SK-N-SH treated with all-trans-retinoic acid at 6 μM for 48 hours (cell line): ENCODE measurements around the gene ASTN1.

Experiments
- ATAC-seq: fragments of 200-7000 bp; cut with Tn5 transposase; 3 replicates; pipeline ENCODE4 v1.9.1; 2020; ENCODE audit warnings: mild to moderate bottlenecking, moderate library complexity
- ARNTL ChIP-seq: fragments of 450-650 bp; formaldehyde crosslinking; IDR thresholded peaks from 2 replicates; pipeline ENCODE4 v1.5.0; 2020; ENCODE audit warnings: low read depth, mild to moderate bottlenecking, moderate library complexity, borderline replicate concordance
- BACH2 ChIP-seq: fragments of 250-450 bp; sonication (Bioruptor Pico); IDR thresholded peaks from 2 replicates; pipeline ENCODE4 v1.9.0; 2021; ENCODE audit warnings: mild to moderate bottlenecking, borderline replicate concordance
- CSDC2 ChIP-seq: fragments of 250-450 bp; sonication (Bioruptor Pico); IDR thresholded peaks from 2 replicates; pipeline ENCODE4 v1.5.0; 2020; ENCODE audit warnings: mild to moderate bottlenecking, moderate library complexity
- ESRRG ChIP-seq: fragments of 250-450 bp; sonication (Bioruptor Pico); IDR thresholded peaks from 2 replicates; pipeline ENCODE4 v1.6.1; 2021; ENCODE audit warnings: mild to moderate bottlenecking
- GLIS3 ChIP-seq: fragments of 250-450 bp; sonication (Bioruptor Pico); IDR thresholded peaks from 2 replicates; pipeline ENCODE4 v1.5.0; 2020; ENCODE audit warnings: mild to moderate bottlenecking, moderate library complexity
- ISL1 ChIP-seq: fragments of 250-450 bp; sonication (Bioruptor Pico); IDR thresholded peaks from 2 replicates; pipeline ENCODE4 v2.1.2; 2022; ENCODE audit warnings: mild to moderate bottlenecking, moderate library complexity
- OSR1 ChIP-seq: fragments of 250-450 bp; sonication (Bioruptor Pico); IDR thresholded peaks from 2 replicates; pipeline ENCODE4 v1.8.0; 2022; ENCODE audit warnings: moderate library complexity, mild to moderate bottlenecking, inconsistent platforms
- PPARA ChIP-seq: fragments of 250-450 bp; sonication (Bioruptor Pico); IDR thresholded peaks from 2 replicates; pipeline ENCODE4 v1.5.0; 2020; ENCODE audit warnings: mild to moderate bottlenecking, borderline replicate concordance
- RARB ChIP-seq: fragments of 250-450 bp; sonication (Bioruptor Pico); IDR thresholded peaks from 2 replicates; pipeline ENCODE4 v1.8.0; 2021; ENCODE audit warnings: mild to moderate bottlenecking, moderate library complexity
- SNAI2 ChIP-seq: fragments of 250-450 bp; sonication (Bioruptor Pico); IDR thresholded peaks from 2 replicates; pipeline ENCODE4 v1.5.0; 2020; ENCODE audit warnings: mild to moderate bottlenecking, moderate library complexity
- TCF4 ChIP-seq: fragments of 250-450 bp; sonication (Bioruptor Pico); IDR thresholded peaks from 2 replicates; pipeline ENCODE4 v1.8.0; 2021; ENCODE audit warnings: mild to moderate bottlenecking, moderate library complexity, borderline replicate concordance
- TOX ChIP-seq: fragments of 250-450 bp; sonication (Bioruptor Pico); IDR thresholded peaks from 2 replicates; pipeline ENCODE4 v1.8.0; 2021; ENCODE audit warnings: mild to moderate bottlenecking, moderate library complexity, borderline replicate concordance
- ZC3H10 ChIP-seq: fragments of 250-450 bp; sonication (Bioruptor Pico); IDR thresholded peaks from 2 replicates; pipeline ENCODE4 v1.5.1; 2021; ENCODE audit warnings: mild to moderate bottlenecking, moderate library complexity
- ZFP3 ChIP-seq: fragments of 250-450 bp; sonication (Bioruptor Pico); IDR thresholded peaks from 2 replicates; pipeline ENCODE4 v1.5.0; 2020; ENCODE audit warnings: mild to moderate bottlenecking, moderate library complexity
- ZFP30 ChIP-seq: fragments of 450-650 bp; formaldehyde crosslinking; IDR thresholded peaks from 2 replicates; pipeline ENCODE4 v1.5.0; 2022; ENCODE audit warnings: mild to moderate bottlenecking, moderate library complexity
- ZNF565 ChIP-seq: fragments of 450-650 bp; formaldehyde crosslinking; conservative IDR thresholded peaks from 2 replicates; pipeline ENCODE4 v1.5.0; 2020; ENCODE audit warnings: low read depth, mild to moderate bottlenecking, moderate library complexity
- ZNF70 ChIP-seq: fragments of 450-650 bp; formaldehyde crosslinking; IDR thresholded peaks from 2 replicates; pipeline ENCODE4 v1.5.0; 2020; ENCODE audit warnings: mild to moderate bottlenecking, moderate library complexity
- ZNF8 ChIP-seq: fragments of 450-650 bp; formaldehyde crosslinking; IDR thresholded peaks from 2 replicates; pipeline ENCODE4 v1.5.0; 2020; ENCODE audit warnings: mild to moderate bottlenecking, moderate library complexity
- TF ChIP-seq, protein P1 (sequence below): fragments of 250-450 bp; sonication (Bioruptor Pico); IDR thresholded peaks from 2 replicates; pipeline ENCODE4 v1.8.0; 2020; ENCODE audit warnings: mild to moderate bottlenecking, moderate library complexity, borderline replicate concordance
- TF ChIP-seq, protein P2 (sequence below): fragments of 250-450 bp; sonication (Bioruptor Pico); IDR thresholded peaks from 2 replicates; pipeline ENCODE4 v1.8.0; 2021; ENCODE audit warnings: low read depth, mild to moderate bottlenecking, moderate library complexity, borderline replicate concordance
- TF ChIP-seq, protein P3 (sequence below): fragments of 250-450 bp; sonication (Bioruptor Pico); IDR thresholded peaks from 2 replicates; pipeline ENCODE4 v1.5.1; 2021; ENCODE audit warnings: mild to moderate bottlenecking, moderate library complexity
- TF ChIP-seq, protein P4 (sequence below): fragments of 250-450 bp; sonication (Bioruptor Pico); IDR thresholded peaks from 2 replicates; pipeline ENCODE4 v1.5.1; 2020; ENCODE audit warnings: low read depth, mild to moderate bottlenecking, moderate library complexity
- TF ChIP-seq, protein P5 (sequence below): fragments of 250-450 bp; sonication (Bioruptor Pico); IDR thresholded peaks from 2 replicates; pipeline ENCODE4 v1.5.0; 2020; ENCODE audit warnings: mild to moderate bottlenecking, moderate library complexity

The ASTN1 gene

DNA sequence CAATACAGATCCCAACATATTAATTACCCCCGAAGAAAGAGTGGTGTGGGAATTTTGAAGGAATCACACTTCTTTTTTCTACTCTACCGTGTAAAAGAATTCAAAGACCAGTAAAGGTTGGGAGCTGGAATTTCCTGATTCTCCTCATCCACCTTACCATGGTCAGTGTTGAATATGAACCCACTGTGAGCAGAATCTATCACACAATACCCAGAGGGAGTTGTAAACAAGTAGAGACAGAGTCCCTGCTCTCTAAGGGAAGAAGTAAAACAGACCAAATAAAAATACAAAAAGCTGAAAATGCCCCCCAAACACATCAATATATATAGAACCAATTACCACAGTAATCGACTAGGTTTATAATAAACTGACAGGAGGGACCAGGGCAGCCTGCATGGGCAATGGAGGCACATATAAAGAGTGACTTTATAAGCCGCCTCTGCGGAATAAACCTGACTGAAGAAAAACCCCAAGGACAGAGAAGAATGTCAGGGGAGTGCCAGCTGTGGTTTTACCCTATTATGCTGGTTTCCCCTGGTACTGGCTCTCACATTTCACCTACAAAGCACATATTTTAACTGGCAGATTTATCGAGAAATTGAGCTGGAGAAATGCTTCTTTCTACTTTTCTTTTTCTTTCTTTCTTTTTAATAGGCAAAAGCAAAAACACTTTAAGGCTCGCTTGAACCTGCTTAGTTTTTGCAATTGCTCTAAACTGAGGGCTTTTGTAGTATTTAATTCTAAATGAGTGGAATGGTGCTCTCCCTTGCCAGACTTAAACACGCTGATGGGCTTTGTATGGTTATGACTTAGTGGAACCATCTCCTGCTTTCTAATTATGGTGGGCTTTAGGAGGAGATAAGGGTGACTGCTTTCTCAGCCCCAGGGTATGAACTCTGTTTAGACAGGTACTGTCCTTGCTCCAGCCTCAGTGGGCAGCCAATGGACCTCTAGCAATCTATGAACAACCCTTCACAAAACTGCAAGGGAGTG is 244.8 kb downstream of the ASTN1 start:
- no peak for ATAC-seq
- TF ChIP-seq, protein P1, sequence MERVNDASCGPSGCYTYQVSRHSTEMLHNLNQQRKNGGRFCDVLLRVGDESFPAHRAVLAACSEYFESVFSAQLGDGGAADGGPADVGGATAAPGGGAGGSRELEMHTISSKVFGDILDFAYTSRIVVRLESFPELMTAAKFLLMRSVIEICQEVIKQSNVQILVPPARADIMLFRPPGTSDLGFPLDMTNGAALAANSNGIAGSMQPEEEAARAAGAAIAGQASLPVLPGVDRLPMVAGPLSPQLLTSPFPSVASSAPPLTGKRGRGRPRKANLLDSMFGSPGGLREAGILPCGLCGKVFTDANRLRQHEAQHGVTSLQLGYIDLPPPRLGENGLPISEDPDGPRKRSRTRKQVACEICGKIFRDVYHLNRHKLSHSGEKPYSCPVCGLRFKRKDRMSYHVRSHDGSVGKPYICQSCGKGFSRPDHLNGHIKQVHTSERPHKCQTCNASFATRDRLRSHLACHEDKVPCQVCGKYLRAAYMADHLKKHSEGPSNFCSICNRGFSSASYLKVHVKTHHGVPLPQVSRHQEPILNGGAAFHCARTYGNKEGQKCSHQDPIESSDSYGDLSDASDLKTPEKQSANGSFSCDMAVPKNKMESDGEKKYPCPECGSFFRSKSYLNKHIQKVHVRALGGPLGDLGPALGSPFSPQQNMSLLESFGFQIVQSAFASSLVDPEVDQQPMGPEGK (CRISPR knock-in tag), result no peak
- TF ChIP-seq TCF4 (CRISPR knock-in tag), result no peak
- TF ChIP-seq CSDC2 (CRISPR knock-in tag), result no peak
- TF ChIP-seq, protein P2, sequence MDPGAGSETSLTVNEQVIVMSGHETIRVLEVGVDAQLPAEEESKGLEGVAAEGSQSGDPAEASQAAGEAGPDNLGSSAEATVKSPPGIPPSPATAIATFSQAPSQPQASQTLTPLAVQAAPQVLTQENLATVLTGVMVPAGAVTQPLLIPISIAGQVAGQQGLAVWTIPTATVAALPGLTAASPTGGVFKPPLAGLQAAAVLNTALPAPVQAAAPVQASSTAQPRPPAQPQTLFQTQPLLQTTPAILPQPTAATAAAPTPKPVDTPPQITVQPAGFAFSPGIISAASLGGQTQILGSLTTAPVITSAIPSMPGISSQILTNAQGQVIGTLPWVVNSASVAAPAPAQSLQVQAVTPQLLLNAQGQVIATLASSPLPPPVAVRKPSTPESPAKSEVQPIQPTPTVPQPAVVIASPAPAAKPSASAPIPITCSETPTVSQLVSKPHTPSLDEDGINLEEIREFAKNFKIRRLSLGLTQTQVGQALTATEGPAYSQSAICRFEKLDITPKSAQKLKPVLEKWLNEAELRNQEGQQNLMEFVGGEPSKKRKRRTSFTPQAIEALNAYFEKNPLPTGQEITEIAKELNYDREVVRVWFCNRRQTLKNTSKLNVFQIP (CRISPR knock-in tag), result no peak
- TF ChIP-seq ZFP30 (CRISPR knock-in tag), result no peak
- no peak for TF ChIP-seq ISL1
- TF ChIP-seq OSR1, result no peak
- TF ChIP-seq ZNF70 (CRISPR knock-in tag), result no peak
- TF ChIP-seq GLIS3, result no peak
- no peak for TF ChIP-seq TOX
- TF ChIP-seq SNAI2 (CRISPR knock-in tag), result no peak
- no peak for TF ChIP-seq ZFP3 (CRISPR knock-in tag)
- TF ChIP-seq, protein P3, sequence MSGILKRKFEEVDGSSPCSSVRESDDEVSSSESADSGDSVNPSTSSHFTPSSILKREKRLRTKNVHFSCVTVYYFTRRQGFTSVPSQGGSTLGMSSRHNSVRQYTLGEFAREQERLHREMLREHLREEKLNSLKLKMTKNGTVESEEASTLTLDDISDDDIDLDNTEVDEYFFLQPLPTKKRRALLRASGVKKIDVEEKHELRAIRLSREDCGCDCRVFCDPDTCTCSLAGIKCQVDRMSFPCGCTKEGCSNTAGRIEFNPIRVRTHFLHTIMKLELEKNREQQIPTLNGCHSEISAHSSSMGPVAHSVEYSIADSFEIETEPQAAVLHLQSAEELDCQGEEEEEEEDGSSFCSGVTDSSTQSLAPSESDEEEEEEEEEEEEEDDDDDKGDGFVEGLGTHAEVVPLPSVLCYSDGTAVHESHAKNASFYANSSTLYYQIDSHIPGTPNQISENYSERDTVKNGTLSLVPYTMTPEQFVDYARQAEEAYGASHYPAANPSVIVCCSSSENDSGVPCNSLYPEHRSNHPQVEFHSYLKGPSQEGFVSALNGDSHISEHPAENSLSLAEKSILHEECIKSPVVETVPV, result no peak
- TF ChIP-seq ARNTL (CRISPR knock-in tag), result no peak
- TF ChIP-seq, protein P4, sequence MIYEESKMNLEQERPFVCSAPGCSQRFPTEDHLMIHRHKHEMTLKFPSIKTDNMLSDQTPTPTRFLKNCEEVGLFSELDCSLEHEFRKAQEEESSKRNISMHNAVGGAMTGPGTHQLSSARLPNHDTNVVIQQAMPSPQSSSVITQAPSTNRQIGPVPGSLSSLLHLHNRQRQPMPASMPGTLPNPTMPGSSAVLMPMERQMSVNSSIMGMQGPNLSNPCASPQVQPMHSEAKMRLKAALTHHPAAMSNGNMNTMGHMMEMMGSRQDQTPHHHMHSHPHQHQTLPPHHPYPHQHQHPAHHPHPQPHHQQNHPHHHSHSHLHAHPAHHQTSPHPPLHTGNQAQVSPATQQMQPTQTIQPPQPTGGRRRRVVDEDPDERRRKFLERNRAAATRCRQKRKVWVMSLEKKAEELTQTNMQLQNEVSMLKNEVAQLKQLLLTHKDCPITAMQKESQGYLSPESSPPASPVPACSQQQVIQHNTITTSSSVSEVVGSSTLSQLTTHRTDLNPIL (CRISPR knock-in tag), result no peak
- TF ChIP-seq ZNF8 (CRISPR knock-in tag), result no peak
- TF ChIP-seq RARB (CRISPR knock-in tag), result no peak
- TF ChIP-seq, protein P5, sequence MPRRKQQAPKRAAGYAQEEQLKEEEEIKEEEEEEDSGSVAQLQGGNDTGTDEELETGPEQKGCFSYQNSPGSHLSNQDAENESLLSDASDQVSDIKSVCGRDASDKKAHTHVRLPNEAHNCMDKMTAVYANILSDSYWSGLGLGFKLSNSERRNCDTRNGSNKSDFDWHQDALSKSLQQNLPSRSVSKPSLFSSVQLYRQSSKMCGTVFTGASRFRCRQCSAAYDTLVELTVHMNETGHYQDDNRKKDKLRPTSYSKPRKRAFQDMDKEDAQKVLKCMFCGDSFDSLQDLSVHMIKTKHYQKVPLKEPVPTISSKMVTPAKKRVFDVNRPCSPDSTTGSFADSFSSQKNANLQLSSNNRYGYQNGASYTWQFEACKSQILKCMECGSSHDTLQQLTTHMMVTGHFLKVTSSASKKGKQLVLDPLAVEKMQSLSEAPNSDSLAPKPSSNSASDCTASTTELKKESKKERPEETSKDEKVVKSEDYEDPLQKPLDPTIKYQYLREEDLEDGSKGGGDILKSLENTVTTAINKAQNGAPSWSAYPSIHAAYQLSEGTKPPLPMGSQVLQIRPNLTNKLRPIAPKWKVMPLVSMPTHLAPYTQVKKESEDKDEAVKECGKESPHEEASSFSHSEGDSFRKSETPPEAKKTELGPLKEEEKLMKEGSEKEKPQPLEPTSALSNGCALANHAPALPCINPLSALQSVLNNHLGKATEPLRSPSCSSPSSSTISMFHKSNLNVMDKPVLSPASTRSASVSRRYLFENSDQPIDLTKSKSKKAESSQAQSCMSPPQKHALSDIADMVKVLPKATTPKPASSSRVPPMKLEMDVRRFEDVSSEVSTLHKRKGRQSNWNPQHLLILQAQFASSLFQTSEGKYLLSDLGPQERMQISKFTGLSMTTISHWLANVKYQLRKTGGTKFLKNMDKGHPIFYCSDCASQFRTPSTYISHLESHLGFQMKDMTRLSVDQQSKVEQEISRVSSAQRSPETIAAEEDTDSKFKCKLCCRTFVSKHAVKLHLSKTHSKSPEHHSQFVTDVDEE (CRISPR knock-in tag), result no peak
- TF ChIP-seq ZNF565 (CRISPR knock-in tag), result no peak
- TF ChIP-seq ESRRG (CRISPR knock-in tag), result no peak

DNA sequence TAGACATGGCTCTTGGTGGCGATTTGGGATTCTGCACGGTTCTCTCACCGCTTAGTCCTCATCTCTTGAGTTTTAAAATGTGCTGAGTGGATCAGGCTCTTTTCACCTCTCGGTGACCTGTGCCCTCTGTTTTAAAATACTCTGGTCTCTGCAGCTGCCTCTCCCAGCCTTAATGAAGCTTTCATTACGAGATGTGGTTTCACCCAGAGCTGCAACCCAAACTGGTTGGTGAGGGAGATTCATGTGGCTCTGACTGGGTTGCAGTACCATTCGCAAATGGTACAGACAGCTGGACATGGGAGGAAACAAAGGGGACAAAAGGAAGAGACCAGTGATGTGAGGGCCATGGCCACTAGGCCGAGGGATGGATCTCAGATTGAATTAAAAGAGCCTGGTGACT is 258.9 kb downstream of the ASTN1 start:
- ATAC-seq, result no peak
- TF ChIP-seq ARNTL (CRISPR knock-in tag) (no peak), TCF4 (CRISPR knock-in tag) (no peak), ZNF565 (CRISPR knock-in tag) (no peak), PPARA (CRISPR knock-in tag) (no peak), ZNF70 (CRISPR knock-in tag) (no peak), ZFP30 (CRISPR knock-in tag) (no peak), ZNF8 (CRISPR knock-in tag) (no peak), ZC3H10 (no peak), ISL1 (no peak), ZFP3 (CRISPR knock-in tag) (no peak), CSDC2 (CRISPR knock-in tag) (no peak), BACH2 (CRISPR knock-in tag) (no peak), TOX (no peak), RARB (CRISPR knock-in tag) (no peak), ESRRG (CRISPR knock-in tag) (no peak), OSR1 (no peak)
- TF ChIP-seq, protein P2 (CRISPR knock-in tag), result no peak
- TF ChIP-seq, protein P4 (CRISPR knock-in tag), result no peak
